ENCODE data around the gene SPATA6L.

SPATA6L gene

GRCh38 chr9:4550777-4551484 lies 115.3 kb downstream of the SPATA6L start:
- no peaks in the 10 kb centered on the region for H3F3A ChIP-seq (ENCODE audit: low read depth)
- H3K9ac ChIP-seq (ENCODE audit: low read depth, low read length, poor library complexity, severe bottlenecking): no peak overlapping the region
- H2AFZ ChIP-seq (ENCODE audit: low read length): no peak overlapping the region
- H3K9me2 ChIP-seq (replicated peaks; ENCODE audit: low read depth, low read length): no peaks in the 10 kb centered on the region
- no peaks in the 10 kb centered on the region for H3K79me2 ChIP-seq (ENCODE audit: insufficient read depth, low read length)
- H3K4me3 ChIP-seq (ENCODE audit: low read length, poor library complexity, severe bottlenecking): no peak overlapping the region
- no peak overlapping the region for H3K4me2 ChIP-seq (ENCODE audit: low read depth, low read length, poor library complexity, severe bottlenecking)
- no peaks in the 10 kb centered on the region for H3K36me3 ChIP-seq (ENCODE audit: insufficient read depth, low read length)
- no peak for TF ChIP-seq EZH2phosphoT487 (IDR thresholded peaks at IDR 0.05; ENCODE audit: borderline replicate concordance)
- TF ChIP-seq CTCF (conservative IDR thresholded peaks at IDR 0.05; ENCODE audit: low read length): no peak
- H3K4me1 ChIP-seq (ENCODE audit: insufficient read depth, low read length, poor library complexity, severe bottlenecking): no peaks in the 10 kb centered on the region
- no peaks in the 10 kb centered on the region for H3K9me3 ChIP-seq (ENCODE audit: insufficient read depth, low read depth, low read length)
- no peaks in the 10 kb centered on the region for H4K20me1 ChIP-seq (ENCODE audit: insufficient read depth, low read length, poor library complexity, severe bottlenecking)
- peaks cover 65% of the 10 kb centered on the region for H3K27me3 ChIP-seq (ENCODE audit: insufficient read depth, low read length, poor library complexity, severe bottlenecking)

- Histone ChIP-seq H3K4me3 (ENCODE audit: low read length, poor library complexity, severe bottlenecking) (no peak overlapping the region), H3K9me3 (ENCODE audit: insufficient read depth, low read depth, low read length) (no peaks in the 10 kb centered on the region), H3K4me2 (ENCODE audit: low read depth, low read length, poor library complexity, severe bottlenecking) (no peak overlapping the region), H2AFZ (ENCODE audit: low read length) (no peak overlapping the region), H4K20me1 (ENCODE audit: insufficient read depth, low read length, poor library complexity, severe bottlenecking) (no peaks in the 10 kb centered on the region), H3K36me3 (ENCODE audit: insufficient read depth, low read length) (no peaks in the 10 kb centered on the region), H3K4me1 (ENCODE audit: insufficient read depth, low read length, poor library complexity, severe bottlenecking) (no peaks in the 10 kb centered on the region), H3K27me3 (ENCODE audit: insufficient read depth, low read length, poor library complexity, severe bottlenecking) (peaks cover 54% of the 10 kb centered on the region), H3K9me2 (replicated peaks; ENCODE audit: low read depth, low read length) (no peaks in the 10 kb centered on the region), H3F3A (ENCODE audit: low read depth) (no peaks in the 10 kb centered on the region), H3K9ac (ENCODE audit: low read depth, low read length, poor library complexity, severe bottlenecking) (no peak overlapping the region), H3K79me2 (ENCODE audit: insufficient read depth, low read length) (no peaks in the 10 kb centered on the region)
- TF ChIP-seq EZH2phosphoT487 (IDR thresholded peaks at IDR 0.05; ENCODE audit: borderline replicate concordance) (no peak), CTCF (conservative IDR thresholded peaks at IDR 0.05; ENCODE audit: low read length) (no peak)
These were observed 116.5 kb downstream of the SPATA6L start for GRCh38 chr9:4549751-4550295.

- Histone ChIP-seq H3K9ac (ENCODE audit: low read depth, low read length, poor library complexity, severe bottlenecking) (no peak overlapping the region), H3F3A (ENCODE audit: low read depth) (no peaks in the 10 kb centered on the region), H3K79me2 (ENCODE audit: insufficient read depth, low read length) (no peaks in the 10 kb centered on the region), H3K4me3 (ENCODE audit: low read length, poor library complexity, severe bottlenecking) (no peak overlapping the region), H3K27me3 (ENCODE audit: insufficient read depth, low read length, poor library complexity, severe bottlenecking) (peaks cover 47% of the 10 kb centered on the region), H3K9me2 (replicated peaks; ENCODE audit: low read depth, low read length) (no peaks in the 10 kb centered on the region), H3K36me3 (ENCODE audit: insufficient read depth, low read length) (no peaks in the 10 kb centered on the region), H3K9me3 (ENCODE audit: insufficient read depth, low read depth, low read length) (no peaks in the 10 kb centered on the region), H3K4me2 (ENCODE audit: low read depth, low read length, poor library complexity, severe bottlenecking) (no peak overlapping the region), H2AFZ (ENCODE audit: low read length) (no peak overlapping the region), H4K20me1 (ENCODE audit: insufficient read depth, low read length, poor library complexity, severe bottlenecking) (no peaks in the 10 kb centered on the region), H3K4me1 (ENCODE audit: insufficient read depth, low read length, poor library complexity, severe bottlenecking) (no peaks in the 10 kb centered on the region)
- TF ChIP-seq CTCF (conservative IDR thresholded peaks at IDR 0.05; ENCODE audit: low read length): peak; percentile 60
- no peak for TF ChIP-seq EZH2phosphoT487 (IDR thresholded peaks at IDR 0.05; ENCODE audit: borderline replicate concordance)
These were observed 117.2 kb downstream of the SPATA6L start for GRCh38 chr9:4548811-4549725.

Measured in Loucy (cell line).